ENCODE results near the gene IZUMO1R.

DNA sequence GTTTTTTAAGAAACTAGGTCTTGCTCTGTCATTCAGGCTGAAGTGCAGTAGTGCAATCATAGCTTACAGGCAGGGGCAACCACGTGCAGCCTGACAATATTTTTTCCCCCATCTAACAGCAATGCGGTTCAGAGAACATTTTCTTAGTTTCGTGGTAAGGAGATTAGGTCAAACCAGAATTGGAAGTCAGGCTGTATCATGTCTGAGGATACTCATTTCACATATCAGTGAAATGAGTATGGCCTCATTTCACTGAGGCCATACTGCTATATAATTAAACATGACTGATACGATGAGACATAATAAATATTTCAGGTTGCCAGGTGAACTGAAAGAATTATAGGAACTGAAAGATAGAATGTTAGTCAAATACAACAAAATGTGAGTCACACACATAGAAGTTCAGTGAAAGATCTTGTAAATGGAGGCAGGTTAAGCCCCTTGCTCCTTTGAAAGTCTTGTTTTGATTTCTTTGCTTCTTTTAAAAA, 32.5 kb upstream of the IZUMO1R start:
- TF ChIP-seq, protein P1, sequence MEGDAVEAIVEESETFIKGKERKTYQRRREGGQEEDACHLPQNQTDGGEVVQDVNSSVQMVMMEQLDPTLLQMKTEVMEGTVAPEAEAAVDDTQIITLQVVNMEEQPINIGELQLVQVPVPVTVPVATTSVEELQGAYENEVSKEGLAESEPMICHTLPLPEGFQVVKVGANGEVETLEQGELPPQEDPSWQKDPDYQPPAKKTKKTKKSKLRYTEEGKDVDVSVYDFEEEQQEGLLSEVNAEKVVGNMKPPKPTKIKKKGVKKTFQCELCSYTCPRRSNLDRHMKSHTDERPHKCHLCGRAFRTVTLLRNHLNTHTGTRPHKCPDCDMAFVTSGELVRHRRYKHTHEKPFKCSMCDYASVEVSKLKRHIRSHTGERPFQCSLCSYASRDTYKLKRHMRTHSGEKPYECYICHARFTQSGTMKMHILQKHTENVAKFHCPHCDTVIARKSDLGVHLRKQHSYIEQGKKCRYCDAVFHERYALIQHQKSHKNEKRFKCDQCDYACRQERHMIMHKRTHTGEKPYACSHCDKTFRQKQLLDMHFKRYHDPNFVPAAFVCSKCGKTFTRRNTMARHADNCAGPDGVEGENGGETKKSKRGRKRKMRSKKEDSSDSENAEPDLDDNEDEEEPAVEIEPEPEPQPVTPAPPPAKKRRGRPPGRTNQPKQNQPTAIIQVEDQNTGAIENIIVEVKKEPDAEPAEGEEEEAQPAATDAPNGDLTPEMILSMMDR (IDR thresholded peaks at IDR 0.05; ENCODE audit: borderline replicate concordance, extremely low read depth, low read length, poor library complexity, severe bottlenecking): no peak
- TF ChIP-seq EZH2 (IDR thresholded peaks at IDR 0.05; ENCODE audit: borderline replicate concordance, low read depth, low read length, severe bottlenecking): no peak

Data from DND-41 (cell line).